Measurements from ENCODE around the gene KDM5D. TPM values are rescaled to one million over a fixed set of nuclear protein-coding genes. Genes with fewer than 3 reads are reported as not detected.

Gene KDM5D
- total RNA-seq, 1 experiment from 2014 or later, result 31.0 TPM

- no peak overlapping the region for H3K4me3 Mint-ChIP-seq
- POLR2A ChIA-PET, result no interaction called here
- no peak for ATAC-seq
- peaks cover 62% of the 10 kb centered on the region for H3K36me3 Mint-ChIP-seq
- H3K27ac Mint-ChIP-seq, result no peak overlapping the region
- H3K4me1 Mint-ChIP-seq, result no peaks in the 10 kb centered on the region
- CTCF ChIA-PET, result no interaction called here
- TF ChIP-seq USF1 (CRISPR knock-in tag; IDR thresholded peaks at IDR 0.05), result no peak
- TF ChIP-seq FOXJ3 (CRISPR knock-in tag; IDR thresholded peaks at IDR 0.05; ENCODE audit: borderline replicate concordance), result no peak
- no peak for TF ChIP-seq ZNF219 (CRISPR knock-in tag; IDR thresholded peaks at IDR 0.05; ENCODE audit: borderline replicate concordance)
- no peak for TF ChIP-seq CTCF (IDR thresholded peaks at IDR 0.05)
- TF ChIP-seq STAT6 (CRISPR knock-in tag; conservative IDR thresholded peaks at IDR 0.05; ENCODE audit: low read depth), result no peak
- TF ChIP-seq FOXP1 (CRISPR knock-in tag; IDR thresholded peaks at IDR 0.05; ENCODE audit: borderline replicate concordance), result no peak
- no peak for TF ChIP-seq KAT7 (CRISPR knock-in tag; IDR thresholded peaks at IDR 0.05; ENCODE audit: borderline replicate concordance)
- no peak for DNase-seq (ENCODE audit: low spot score)
- no peaks in the 10 kb centered on the region for H3K9me3 Mint-ChIP-seq
- no peaks in the 10 kb centered on the region for H3K27me3 Mint-ChIP-seq (ENCODE audit: low read depth)
Observed at GRCh38 chrY:19717950-19718349, 26.6 kb downstream of the KDM5D start.

GRCh38 chrY:19717146-19717545 is 27.4 kb downstream of the KDM5D start:
- Mint-ChIP-seq H3K4me3 (no peak overlapping the region), H3K36me3 (peaks cover 59% of the 10 kb centered on the region), H3K9me3 (no peaks in the 10 kb centered on the region), H3K27ac (no peak overlapping the region), H3K4me1 (no peaks in the 10 kb centered on the region), H3K27me3 (ENCODE audit: low read depth) (no peaks in the 10 kb centered on the region)
- ChIA-PET POLR2A (no interaction called here), CTCF (no interaction called here)
- no peak for DNase-seq (ENCODE audit: low spot score)
- TF ChIP-seq GTF2I (CRISPR knock-in tag; conservative IDR thresholded peaks at IDR 0.05), result no peak
- TF ChIP-seq RORB (CRISPR knock-in tag; IDR thresholded peaks at IDR 0.05), result no peak
- no peak for TF ChIP-seq TEAD4 (CRISPR knock-in tag; IDR thresholded peaks at IDR 0.05)
- no peak for TF ChIP-seq ESRRA (CRISPR knock-in tag; IDR thresholded peaks at IDR 0.05; ENCODE audit: borderline replicate concordance)
- TF ChIP-seq ZNF416 (CRISPR knock-in tag; IDR thresholded peaks at IDR 0.05), result no peak
- TF ChIP-seq ZNF263 (CRISPR knock-in tag; IDR thresholded peaks at IDR 0.05; ENCODE audit: low read depth), result no peak
- TF ChIP-seq ZNF671 (CRISPR knock-in tag; IDR thresholded peaks at IDR 0.05), result no peak
- TF ChIP-seq FOXJ3 (CRISPR knock-in tag; IDR thresholded peaks at IDR 0.05; ENCODE audit: borderline replicate concordance), result no peak
- TF ChIP-seq ZNF396 (CRISPR knock-in tag; IDR thresholded peaks at IDR 0.05; ENCODE audit: borderline replicate concordance), result no peak
- no peak for TF ChIP-seq ZNF138 (CRISPR knock-in tag; conservative IDR thresholded peaks at IDR 0.05)
- no peak for TF ChIP-seq ZNF317 (CRISPR knock-in tag; IDR thresholded peaks at IDR 0.05; ENCODE audit: borderline replicate concordance, low read depth)
- TF ChIP-seq ZBTB21 (CRISPR knock-in tag; IDR thresholded peaks at IDR 0.05; ENCODE audit: borderline replicate concordance), result no peak
- TF ChIP-seq ZNF219 (CRISPR knock-in tag; IDR thresholded peaks at IDR 0.05; ENCODE audit: borderline replicate concordance), result no peak
- TF ChIP-seq TCF7 (CRISPR knock-in tag; IDR thresholded peaks at IDR 0.05; ENCODE audit: low read depth), result no peak
- TF ChIP-seq HMGA2 (CRISPR knock-in tag; IDR thresholded peaks at IDR 0.05), result no peak
- no peak for TF ChIP-seq PRRX2 (CRISPR knock-in tag; IDR thresholded peaks at IDR 0.05)
- TF ChIP-seq ZMAT4 (CRISPR knock-in tag; IDR thresholded peaks at IDR 0.05), result no peak
- TF ChIP-seq HMGXB4 (CRISPR knock-in tag; IDR thresholded peaks at IDR 0.05), result no peak
- ATAC-seq, result no peak

All from WTC11 (cell line).